PC-3 (cell line): ENCODE measurements around the gene TMEM45B. TPM values are rescaled to one million over a fixed set of nuclear protein-coding genes. Genes with fewer than 3 reads are reported as not detected.

ENCODE experiments used
- ATAC-seq: fragments of 200-7000 bp; cut with Tn5 transposase; 2 replicates; pipeline ENCODE4 v1.9.1; 2020; ENCODE audit warnings: mild to moderate bottlenecking, moderate library complexity
- BruUV-seq: library from RNA; stranded (reverse); fragments of 400-500 nt; replicated peaks from 2 replicates; lab custom pipeline; 2021; lab: Mats Ljungman, UMichigan
- CTCF ChIA-PET: fragments of 300-600 bp; sonication (Branson Sonifier 250); formaldehyde crosslinking; loops from one replicate; lab custom pipeline; 2022; ENCODE audit warnings: antibody characterized with exemption; lab: Charles Lee
- POLR2A ChIA-PET: fragments of 300-600 bp; sonication (Branson Sonifier 250); formaldehyde crosslinking; loops from one replicate; lab custom pipeline; 2022; ENCODE audit warnings: antibody characterized with exemption; ENCODE audit not compliant: unreplicated experiment; lab: Charles Lee
- DNase-seq: peaks from one replicate; pipeline ENCODE4 v3.0.0-alpha.2; 2015
- H2AFZ ChIP-seq: fragments of 300-600 bp; sonication (generic); 2 replicates; pipeline ENCODE4 v1.6.0; 2016; ENCODE audit warnings: antibody characterized with exemption, low read length
- H3F3A ChIP-seq: fragments of 300-600 bp; sonication (generic); one replicate; pipeline ENCODE4 v1.6.0; 2017; ENCODE audit warnings: antibody characterized with exemption, low read length, control low read depth, mild to moderate bottlenecking; ENCODE audit not compliant: unreplicated experiment
- H3K27ac ChIP-seq: fragments of 300-600 bp; sonication (generic); 2 replicates; pipeline ENCODE4 v1.5.1; 2016; ENCODE audit warnings: mild to moderate bottlenecking, low read length
- H3K27me3 ChIP-seq: fragments of 300-600 bp; sonication (generic); 2 replicates; pipeline ENCODE4 v1.6.1; 2016; ENCODE audit warnings: low read length, mixed read lengths
- H3K36me3 ChIP-seq: fragments of 300-600 bp; sonication (generic); 2 replicates; pipeline ENCODE4 v1.6.1; 2016; ENCODE audit warnings: low read depth, mixed run types, low read length, mixed read lengths
- H3K4me1 ChIP-seq: fragments of 300-600 bp; sonication (generic); 2 replicates; pipeline ENCODE4 v1.5.1; 2016; ENCODE audit warnings: low read length; ENCODE audit not compliant: insufficient read depth
- H3K4me2 ChIP-seq: fragments of 300-600 bp; sonication (generic); 2 replicates; pipeline ENCODE4 v1.6.0; 2016; ENCODE audit warnings: low read length
- H3K4me3 ChIP-seq: fragments of 300-600 bp; sonication (generic); 2 replicates; pipeline ENCODE4 v1.5.1; 2016; ENCODE audit warnings: mild to moderate bottlenecking, low read length, mixed read lengths
- H3K79me2 ChIP-seq: fragments of 300-600 bp; sonication (generic); 2 replicates; pipeline ENCODE4 v1.6.1; 2017; ENCODE audit warnings: low read length, mixed read lengths
- H3K9ac ChIP-seq: fragments of 300-600 bp; sonication (generic); 2 replicates; pipeline ENCODE4 v1.6.0; 2016; ENCODE audit warnings: mild to moderate bottlenecking, low read length
- H3K9me2 ChIP-seq: fragments of 300-600 bp; sonication (generic); replicated peaks from 2 replicates; pipeline ENCODE4 v1.6.1; 2016; ENCODE audit warnings: mixed run types, low read length, mixed read lengths
- H3K9me3 ChIP-seq: fragments of 300-600 bp; sonication (generic); 2 replicates; pipeline ENCODE4 v1.6.1; 2016; ENCODE audit warnings: low read length, mixed read lengths
- H4K20me1 ChIP-seq: fragments of 300-600 bp; sonication (generic); 2 replicates; pipeline ENCODE4 v1.6.1; 2016; ENCODE audit warnings: low read length, mixed read lengths
- EZH2 ChIP-seq: fragments of 300-600 bp; sonication (generic); IDR thresholded peaks from one replicate; pipeline ENCODE4 v1.6.1; 2017; ENCODE audit warnings: antibody characterized with exemption, mild to moderate bottlenecking, low read length; ENCODE audit not compliant: unreplicated experiment
- EZH2phosphoT487 ChIP-seq: fragments of 300-600 bp; sonication (generic); IDR thresholded peaks from 2 replicates; pipeline ENCODE4 v1.6.1; 2018; ENCODE audit warnings: mild to moderate bottlenecking, antibody characterized with exemption, low read length, borderline replicate concordance
- intact Hi-C: fragments of 100-400 bp; cut with micrococcal nuclease; formaldehyde crosslinking; loops from 2 replicates; pipeline ENCODE4 v1.9.0; 2023
- total RNA-seq: library from RNA; depleted of rRNA; stranded (reverse); fragments of >200 nt; gene quantifications from 2 replicates; pipeline ENCODE4 v1.2.3, GENCODE V29; 2014
- TF ChIP-seq, protein P1 (sequence below): fragments of 300-600 bp; sonication (generic); conservative IDR thresholded peaks from 2 replicates; pipeline ENCODE4 v1.5.1; 2017; ENCODE audit warnings: antibody characterized with exemption, low read depth, mild to moderate bottlenecking, low read length

TMEM45B gene
- total RNA-seq, 1 experiment from 2014 or later, result 30.4 TPM

GRCh38 chr11:129884581-129884980 lies 68.9 kb downstream of the TMEM45B start:
- H3K27ac ChIP-seq, result no peak overlapping the region
- ChIA-PET CTCF (no interaction called here), POLR2A (no interaction called here)
- H3K9ac ChIP-seq, result no peak overlapping the region
- no TSS peak for BruUV-seq
- H2AFZ ChIP-seq, result no peak overlapping the region
- no peaks in the 10 kb centered on the region for H3K9me2 ChIP-seq
- DNase-seq (no peak), ATAC-seq (no peak)
- peaks cover 95% of the 10 kb centered on the region for H3K36me3 ChIP-seq
- H3K9me3 ChIP-seq, result no peaks in the 10 kb centered on the region
- H3K4me1 ChIP-seq, result no peaks in the 10 kb centered on the region
- H4K20me1 ChIP-seq, result no peaks in the 10 kb centered on the region
- H3K27me3 ChIP-seq, result no peaks in the 10 kb centered on the region
- H3K79me2 ChIP-seq, result no peaks in the 10 kb centered on the region; the same call in 1 of the 2 replicates
- intact Hi-C loops, result no loop called here
- H3K4me3 ChIP-seq, result no peak overlapping the region
- no peak overlapping the region for H3K4me2 ChIP-seq
- no peaks in the 10 kb centered on the region for H3F3A ChIP-seq
- TF ChIP-seq EZH2 (no peak), EZH2phosphoT487 (no peak)
- TF ChIP-seq, protein P1, sequence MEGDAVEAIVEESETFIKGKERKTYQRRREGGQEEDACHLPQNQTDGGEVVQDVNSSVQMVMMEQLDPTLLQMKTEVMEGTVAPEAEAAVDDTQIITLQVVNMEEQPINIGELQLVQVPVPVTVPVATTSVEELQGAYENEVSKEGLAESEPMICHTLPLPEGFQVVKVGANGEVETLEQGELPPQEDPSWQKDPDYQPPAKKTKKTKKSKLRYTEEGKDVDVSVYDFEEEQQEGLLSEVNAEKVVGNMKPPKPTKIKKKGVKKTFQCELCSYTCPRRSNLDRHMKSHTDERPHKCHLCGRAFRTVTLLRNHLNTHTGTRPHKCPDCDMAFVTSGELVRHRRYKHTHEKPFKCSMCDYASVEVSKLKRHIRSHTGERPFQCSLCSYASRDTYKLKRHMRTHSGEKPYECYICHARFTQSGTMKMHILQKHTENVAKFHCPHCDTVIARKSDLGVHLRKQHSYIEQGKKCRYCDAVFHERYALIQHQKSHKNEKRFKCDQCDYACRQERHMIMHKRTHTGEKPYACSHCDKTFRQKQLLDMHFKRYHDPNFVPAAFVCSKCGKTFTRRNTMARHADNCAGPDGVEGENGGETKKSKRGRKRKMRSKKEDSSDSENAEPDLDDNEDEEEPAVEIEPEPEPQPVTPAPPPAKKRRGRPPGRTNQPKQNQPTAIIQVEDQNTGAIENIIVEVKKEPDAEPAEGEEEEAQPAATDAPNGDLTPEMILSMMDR, result no peak

DNA sequence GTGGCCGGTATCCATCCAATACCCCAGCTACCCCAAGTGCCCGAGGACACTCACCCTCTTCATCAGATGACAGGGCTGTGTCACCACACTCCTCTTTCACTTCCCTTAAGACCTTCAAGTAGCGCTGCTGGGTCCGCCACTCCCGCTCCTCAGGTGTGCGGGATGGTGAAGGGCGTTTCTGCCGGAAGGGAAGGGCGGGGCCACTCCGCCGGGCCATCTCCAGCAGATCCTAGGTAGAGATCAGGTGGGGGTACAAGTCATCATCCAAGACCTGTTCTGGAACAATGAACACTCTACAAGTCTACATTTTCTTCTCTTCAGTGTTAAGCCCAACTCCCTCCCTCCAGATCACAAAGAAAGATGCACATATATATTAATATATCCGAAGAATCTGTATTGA lies 69.7 kb downstream of the TMEM45B start:
- peaks cover 95% of the 10 kb centered on the region for H3K36me3 ChIP-seq
- no peak for DNase-seq
- BruUV-seq, result no TSS peak
- H3K9me3 ChIP-seq, result no peaks in the 10 kb centered on the region
- no peak overlapping the region for H3K9ac ChIP-seq
- no peaks in the 10 kb centered on the region for H4K20me1 ChIP-seq
- no peak overlapping the region for H3K4me2 ChIP-seq
- intact Hi-C loops, result no loop called here
- POLR2A ChIA-PET, result no interaction called here
- no peaks in the 10 kb centered on the region for H3K4me1 ChIP-seq
- no peak overlapping the region for H3K4me3 ChIP-seq
- TF ChIP-seq EZH2, result no peak
- TF ChIP-seq, protein P1, result no peak
- no peak for TF ChIP-seq EZH2phosphoT487
- H3K27me3 ChIP-seq, result no peaks in the 10 kb centered on the region
- no peaks in the 10 kb centered on the region; the same call in 1 of the 2 replicates for H3K79me2 ChIP-seq
- H3K27ac ChIP-seq, result no peak overlapping the region
- no peak for ATAC-seq
- H3K9me2 ChIP-seq, result no peaks in the 10 kb centered on the region
- CTCF ChIA-PET, result no interaction called here
- no peak overlapping the region for H2AFZ ChIP-seq
- no peaks in the 10 kb centered on the region for H3F3A ChIP-seq

DNA sequence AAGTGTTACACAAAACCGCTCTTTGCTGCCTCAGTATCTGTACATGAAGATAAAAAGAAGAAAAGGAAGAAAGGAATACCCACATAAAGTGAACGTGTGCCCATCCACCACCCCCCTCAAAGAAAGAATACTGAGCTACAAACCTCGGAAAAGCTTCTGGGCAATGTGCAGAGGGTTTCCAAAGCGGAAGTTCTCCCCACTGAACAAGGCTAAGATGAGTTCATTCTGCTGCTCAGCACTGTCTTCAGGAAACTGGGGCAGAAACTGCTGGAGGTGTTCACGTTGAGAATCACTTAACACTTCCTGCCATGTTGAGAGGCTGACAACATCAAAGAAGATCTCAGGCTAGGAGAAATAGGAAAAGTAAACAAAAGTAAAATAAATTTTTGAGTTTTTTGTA lies 72.8 kb downstream of the TMEM45B start:
- Histone ChIP-seq H4K20me1 (no peaks in the 10 kb centered on the region), H3K4me1 (peaks cover 1% of the 10 kb centered on the region), H3F3A (no peaks in the 10 kb centered on the region), H3K4me3 (no peak overlapping the region), H3K9me2 (no peaks in the 10 kb centered on the region), H3K79me2 (peaks cover 26% of the 10 kb centered on the region), H3K36me3 (peaks cover 89% of the 10 kb centered on the region), H2AFZ (no peak overlapping the region), H3K9ac (no peak overlapping the region), H3K4me2 (no peak overlapping the region), H3K9me3 (no peaks in the 10 kb centered on the region), H3K27me3 (no peaks in the 10 kb centered on the region), H3K27ac (no peak overlapping the region)
- intact Hi-C loops, result no loop called here
- TF ChIP-seq EZH2 (no peak), EZH2phosphoT487 (no peak)
- TF ChIP-seq, protein P1, result no peak
- ATAC-seq (no peak), DNase-seq (no peak)
- ChIA-PET POLR2A (no interaction called here), CTCF (no interaction called here)
- no TSS peak for BruUV-seq
